Smooth muscle cell of bladder (primary cell): ENCODE measurements around the gene TMEM154. TPM values are rescaled to one million over a fixed set of nuclear protein-coding genes. Genes with fewer than 3 reads are reported as not detected.

Source experiments
- total RNA-seq: library from RNA; depleted of rRNA; stranded (reverse); fragments of >200 nt; gene quantifications from 2 replicates; pipeline ENCODE4 v1.2.3, GENCODE V29; 2014

TMEM154 gene, protein sequence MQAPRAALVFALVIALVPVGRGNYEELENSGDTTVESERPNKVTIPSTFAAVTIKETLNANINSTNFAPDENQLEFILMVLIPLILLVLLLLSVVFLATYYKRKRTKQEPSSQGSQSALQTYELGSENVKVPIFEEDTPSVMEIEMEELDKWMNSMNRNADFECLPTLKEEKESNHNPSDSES
- total RNA-seq: 1.3 and 2.3 TPM in 2 replicates

DNA sequence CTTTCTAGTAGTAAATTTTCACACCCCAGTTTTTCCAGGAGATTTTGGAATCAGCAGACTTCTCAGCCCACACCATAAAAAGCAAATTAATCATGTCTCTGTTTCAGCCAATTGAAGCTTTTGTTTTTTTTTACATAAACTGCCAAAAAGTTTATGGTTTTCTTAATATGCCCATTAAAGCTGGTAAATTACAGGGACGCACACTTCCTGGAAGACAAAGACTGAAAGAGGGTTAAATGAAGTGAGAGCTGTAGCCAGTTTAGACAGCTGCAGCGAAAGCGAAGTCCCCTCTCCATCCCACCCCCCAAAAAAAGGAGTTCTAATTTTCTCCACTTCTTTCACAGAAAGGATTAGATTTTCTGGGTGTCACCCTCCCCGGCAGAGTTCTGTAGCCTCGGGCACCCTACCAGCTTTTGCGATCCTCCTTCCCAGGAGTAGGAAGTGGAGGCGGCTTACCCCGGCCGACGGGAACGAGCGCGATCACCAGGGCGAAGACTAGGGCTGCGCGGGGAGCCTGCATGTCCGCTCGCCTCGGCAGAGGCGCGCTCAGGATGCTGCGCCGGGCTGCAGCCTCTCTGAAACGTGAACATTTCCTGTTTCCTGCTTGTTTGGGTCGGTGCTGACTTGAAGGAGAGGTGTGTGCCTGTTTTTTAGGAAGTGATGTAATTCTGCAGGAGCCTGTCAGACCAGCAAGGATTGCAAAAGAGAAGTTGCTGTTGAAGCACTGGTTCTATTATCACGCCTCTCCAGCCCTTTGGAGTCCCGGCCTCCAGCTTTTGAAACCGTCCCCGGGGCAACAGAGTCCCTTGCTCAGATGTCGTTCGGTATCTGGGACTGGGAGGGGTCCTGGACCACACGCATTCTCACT, at the start of gene TMEM154:
TSS of gene TMEM154 (minus strand) at position 584 of the 868 bp plus-strand sequence. CDS start at position 520, 64 bp downstream.

Other genes with a start within 250 kb of the TMEM154 start
- 84.1 and 135 TPM in 2 replicates for gene FBXW7, start 143.9 kb downstream of the TMEM154 start, total RNA-seq
- 0.14 and 0.18 TPM in 2 replicates for gene TIGD4, start 99.7 kb upstream of the TMEM154 start, total RNA-seq
- 38.6 and 40.7 TPM in 2 replicates for gene ARFIP1, start 100.0 kb upstream of the TMEM154 start, total RNA-seq